ENCODE measurements around the gene HAPSTR1. TPM values are rescaled to one million over a fixed set of nuclear protein-coding genes. Genes with fewer than 3 reads are reported as not detected.

The HAPSTR1 gene
- total RNA-seq, 1 donor from 2014 or later = 143 TPM

DNA sequence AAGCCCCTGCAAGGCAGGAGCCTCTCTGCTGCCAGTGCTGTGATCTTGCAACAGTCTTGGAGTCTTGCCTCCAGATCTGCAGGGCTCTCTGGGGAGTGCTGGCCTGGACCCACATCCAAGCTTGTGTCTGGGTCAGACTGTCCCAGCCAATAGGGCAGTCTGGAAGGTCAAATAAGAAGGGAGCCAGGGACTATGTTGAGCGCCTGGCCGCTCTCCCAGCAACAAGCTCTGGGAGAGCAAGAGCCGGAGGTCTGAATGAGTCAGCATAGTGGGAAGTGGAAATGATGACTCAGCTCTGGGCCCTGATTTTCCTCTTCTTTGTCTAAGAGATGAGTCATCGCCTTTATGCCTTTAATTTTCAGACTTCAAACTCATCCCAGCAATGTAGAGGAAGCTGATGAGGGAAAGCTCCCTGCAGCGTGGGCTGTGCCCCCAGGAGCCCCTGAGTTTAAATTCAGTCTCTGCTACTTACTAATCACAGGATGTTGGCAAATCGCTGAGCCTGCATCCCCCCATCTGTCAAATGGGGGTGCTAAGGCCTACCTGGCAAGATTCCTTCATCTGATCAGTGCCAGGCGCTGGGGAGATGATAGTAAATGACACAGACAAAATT is 43.6 kb upstream of the HAPSTR1 start:
- Mint-ChIP-seq H3K36me3 (ENCODE audit: unreplicated experiment) (peaks cover 13% of the 10 kb centered on the region), H3K27me3 (ENCODE audit: unreplicated experiment) (peaks cover 2% of the 10 kb centered on the region), H3K4me3 (ENCODE audit: unreplicated experiment) (no peak overlapping the region), H3K27ac (ENCODE audit: unreplicated experiment) (peak overlapping the region; percentile 1), H3K4me1 (ENCODE audit: low read depth, unreplicated experiment) (peaks cover 4% of the 10 kb centered on the region), H3K9me3 (ENCODE audit: unreplicated experiment) (peaks cover 4% of the 10 kb centered on the region)
- no peak for TF ChIP-seq CTCF (IDR thresholded peaks at IDR 0.05; ENCODE audit: partially characterized antibody, unreplicated experiment)
- DNase-seq = peak; percentile 21

DNA sequence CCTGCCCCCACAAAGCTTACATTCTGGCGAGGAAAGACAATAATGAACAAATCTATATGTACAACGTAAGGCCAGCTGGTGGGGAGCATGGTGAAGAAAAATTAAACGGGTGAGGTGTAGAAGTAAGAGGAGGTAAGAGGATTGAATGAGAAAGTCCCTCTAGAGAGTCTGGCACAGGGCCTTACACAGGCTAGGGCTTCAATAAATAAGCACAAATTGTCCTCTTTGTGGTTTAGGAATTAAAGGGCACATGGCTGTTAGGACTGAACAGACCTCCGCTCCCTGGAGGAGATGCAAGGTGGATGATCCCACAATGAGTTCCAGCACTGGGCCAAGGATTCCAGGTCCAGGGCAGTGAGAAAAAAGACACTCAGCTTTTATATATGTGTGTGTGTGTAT is 43.1 kb upstream of the HAPSTR1 start:
- Mint-ChIP-seq H3K27ac (ENCODE audit: unreplicated experiment) (peak overlapping the region; percentile 1), H3K4me3 (ENCODE audit: unreplicated experiment) (no peak overlapping the region), H3K36me3 (ENCODE audit: unreplicated experiment) (peaks cover 13% of the 10 kb centered on the region), H3K9me3 (ENCODE audit: unreplicated experiment) (peaks cover 4% of the 10 kb centered on the region), H3K27me3 (ENCODE audit: unreplicated experiment) (peaks cover 2% of the 10 kb centered on the region), H3K4me1 (ENCODE audit: low read depth, unreplicated experiment) (no peaks in the 10 kb centered on the region)
- no peak for DNase-seq
- no peak for TF ChIP-seq CTCF (IDR thresholded peaks at IDR 0.05; ENCODE audit: partially characterized antibody, unreplicated experiment)

- Mint-ChIP-seq H3K9me3 (ENCODE audit: unreplicated experiment) (peaks cover 4% of the 10 kb centered on the region), H3K27ac (ENCODE audit: unreplicated experiment) (no peak overlapping the region), H3K4me1 (ENCODE audit: low read depth, unreplicated experiment) (no peaks in the 10 kb centered on the region), H3K4me3 (ENCODE audit: unreplicated experiment) (no peak overlapping the region), H3K36me3 (ENCODE audit: unreplicated experiment) (peaks cover 13% of the 10 kb centered on the region), H3K27me3 (ENCODE audit: unreplicated experiment) (peaks cover 2% of the 10 kb centered on the region)
- no peak for DNase-seq
- no peak for TF ChIP-seq CTCF (IDR thresholded peaks at IDR 0.05; ENCODE audit: partially characterized antibody, unreplicated experiment)
Measured at GRCh38 chr16:9049241-9049640, 42.2 kb upstream of the HAPSTR1 start.

DNA sequence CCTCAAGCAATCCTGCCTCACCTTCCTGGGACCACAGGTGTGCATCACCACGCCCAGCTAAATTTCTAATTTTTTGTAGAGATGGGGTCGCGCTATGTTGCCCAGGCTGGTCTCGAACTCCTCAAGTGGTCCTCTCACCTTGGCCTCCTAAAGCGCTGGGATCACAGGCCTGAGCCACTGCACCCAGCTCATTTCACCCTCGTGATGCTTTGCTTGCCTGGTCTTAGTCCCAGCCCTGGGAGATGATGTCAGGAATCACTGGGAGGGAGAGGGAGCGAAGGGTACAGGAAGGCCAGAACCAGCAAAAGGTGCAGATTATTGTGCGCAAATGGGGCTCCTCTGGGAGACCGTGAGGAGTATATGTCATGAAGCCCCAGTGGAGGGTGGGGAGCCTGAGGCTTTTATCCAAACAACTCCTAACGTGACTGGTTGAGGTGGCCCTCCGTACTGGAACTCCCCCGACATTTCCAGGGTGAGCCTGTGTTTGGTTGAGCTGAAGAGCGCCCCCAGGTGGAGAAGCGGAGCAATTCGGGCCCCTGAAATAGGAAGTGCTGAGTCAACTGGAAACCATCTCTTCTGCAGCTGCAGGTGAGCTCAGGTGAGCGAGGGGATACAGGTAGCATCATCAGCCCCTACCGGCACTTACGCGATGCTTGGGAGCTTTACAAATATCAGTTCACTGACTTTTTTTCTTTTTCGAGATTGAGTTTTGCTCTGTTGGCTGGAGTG is 41.2 kb upstream of the HAPSTR1 start:
- Mint-ChIP-seq H3K36me3 (ENCODE audit: unreplicated experiment) (peaks cover 13% of the 10 kb centered on the region), H3K4me3 (ENCODE audit: unreplicated experiment) (no peak overlapping the region), H3K9me3 (ENCODE audit: unreplicated experiment) (peaks cover 4% of the 10 kb centered on the region), H3K27me3 (ENCODE audit: unreplicated experiment) (peaks cover 2% of the 10 kb centered on the region), H3K27ac (ENCODE audit: unreplicated experiment) (no peak overlapping the region), H3K4me1 (ENCODE audit: low read depth, unreplicated experiment) (no peaks in the 10 kb centered on the region)
- peak; percentile 74 for TF ChIP-seq CTCF (IDR thresholded peaks at IDR 0.05; ENCODE audit: partially characterized antibody, unreplicated experiment)
- peak; percentile 24 for DNase-seq

GRCh38 chr16:9053006-9053601 is 38.3 kb upstream of the HAPSTR1 start:
- no peaks in the 10 kb centered on the region for H3K36me3 Mint-ChIP-seq (ENCODE audit: unreplicated experiment)
- H3K27ac Mint-ChIP-seq (ENCODE audit: unreplicated experiment) = no peak overlapping the region
- H3K9me3 Mint-ChIP-seq (ENCODE audit: unreplicated experiment) = peaks cover 2% of the 10 kb centered on the region
- peak overlapping the region; percentile 65 for H3K4me3 Mint-ChIP-seq (ENCODE audit: unreplicated experiment)
- peak; percentile 71 for DNase-seq
- no peak for TF ChIP-seq CTCF (IDR thresholded peaks at IDR 0.05; ENCODE audit: partially characterized antibody, unreplicated experiment)
- peaks cover 2% of the 10 kb centered on the region for H3K27me3 Mint-ChIP-seq (ENCODE audit: unreplicated experiment)
- no peaks in the 10 kb centered on the region for H3K4me1 Mint-ChIP-seq (ENCODE audit: low read depth, unreplicated experiment)

All from glutamatergic neuron (in vitro differentiated cells).